ENCODE data around the gene COX5A. TPM values are rescaled to one million over a fixed set of nuclear protein-coding genes. Genes with fewer than 3 reads are reported as not detected.
"Not testable (repeated sequence)": the region's sequence is repeated elsewhere in the genome, so short reads cannot be mapped to it uniquely, and the experiment has no call there.

Gene COX5A
- total and polyA plus RNA-seq, 7 donors, result 73.7 to 1,227 (median 124) TPM

DNA sequence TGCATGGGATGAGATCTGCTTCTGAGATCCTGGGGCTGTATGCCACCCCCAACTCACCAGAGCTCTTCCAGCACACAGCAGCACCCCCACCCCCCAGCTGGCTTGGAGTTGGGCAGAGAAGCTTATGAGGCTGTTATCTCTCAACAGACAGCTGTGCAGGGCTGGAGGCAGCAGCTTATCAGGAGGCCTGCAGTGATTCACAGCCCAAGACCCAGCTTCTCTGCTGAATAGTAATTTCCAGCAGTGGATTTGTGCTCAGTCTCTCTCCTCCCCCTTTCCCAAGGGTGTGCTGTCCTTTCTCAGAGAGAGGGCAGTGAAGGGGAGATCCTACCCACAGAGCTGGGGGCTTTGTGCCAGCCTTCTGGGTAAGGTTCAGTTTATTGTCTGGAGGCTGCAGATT lies 16.6 kb upstream of the COX5A start:
- no peaks in the 10 kb centered on the region for H3K9me3 ChIP-seq
- intact Hi-C loops (cut with DNase I), result loop anchor here (5.0 to 10.0 kb wide), 3 partner anchors 52 to 580 kb away; no protein-coding TSS in a partner anchor
- peaks cover 20 to 54% (median 24%) of the 10 kb centered on the region in 3 donors for H3K27me3 ChIP-seq
- TF ChIP-seq CTCF (IDR thresholded peaks at IDR 0.05), result no peak
- TF ChIP-seq POLR2AphosphoS5 (IDR thresholded peaks at IDR 0.05), result no peak
- no peak for TF ChIP-seq POLR2A (IDR thresholded peaks at IDR 0.05)
- TF ChIP-seq EP300 (IDR thresholded peaks at IDR 0.05), result no peak
- H3K4me1 ChIP-seq, result peaks cover 0 to 53% (median 40%) of the 10 kb centered on the region in 4 donors
- peak overlapping the region in 1 of 4 donors; percentile 59 for H3K4me3 ChIP-seq
- H3K27ac ChIP-seq, result no peak overlapping the region
- no peaks in the 10 kb centered on the region for H3K36me3 ChIP-seq
- no peak for DNase-seq

GRCh38 chr15:74951006-74951405 lies 13.1 kb upstream of the COX5A start:
- Histone ChIP-seq H3K36me3 (no peaks in the 10 kb centered on the region), H3K27me3 (peaks cover 0 to 27% (median 0%) of the 10 kb centered on the region in 3 donors), H3K27ac (no peak overlapping the region), H3K4me1 (peaks cover 0 to 18% (median 10%) of the 10 kb centered on the region in 4 donors), H3K9me3 (no peaks in the 10 kb centered on the region), H3K4me3 (no peak overlapping the region)
- 61 to 72% methylated on average over 3 of the region's 3 CpGs for WGBS, 2 donors
- TF ChIP-seq EP300 (IDR thresholded peaks at IDR 0.05) (no peak), POLR2A (IDR thresholded peaks at IDR 0.05) (no peak), POLR2AphosphoS5 (IDR thresholded peaks at IDR 0.05) (no peak), CTCF (IDR thresholded peaks at IDR 0.05) (no peak)
- intact Hi-C loops (cut with DNase I), result loop anchor here (5.0 to 10.0 kb wide), 3 partner anchors 49 to 576 kb away; no protein-coding TSS in a partner anchor
- no peak for DNase-seq

DNA sequence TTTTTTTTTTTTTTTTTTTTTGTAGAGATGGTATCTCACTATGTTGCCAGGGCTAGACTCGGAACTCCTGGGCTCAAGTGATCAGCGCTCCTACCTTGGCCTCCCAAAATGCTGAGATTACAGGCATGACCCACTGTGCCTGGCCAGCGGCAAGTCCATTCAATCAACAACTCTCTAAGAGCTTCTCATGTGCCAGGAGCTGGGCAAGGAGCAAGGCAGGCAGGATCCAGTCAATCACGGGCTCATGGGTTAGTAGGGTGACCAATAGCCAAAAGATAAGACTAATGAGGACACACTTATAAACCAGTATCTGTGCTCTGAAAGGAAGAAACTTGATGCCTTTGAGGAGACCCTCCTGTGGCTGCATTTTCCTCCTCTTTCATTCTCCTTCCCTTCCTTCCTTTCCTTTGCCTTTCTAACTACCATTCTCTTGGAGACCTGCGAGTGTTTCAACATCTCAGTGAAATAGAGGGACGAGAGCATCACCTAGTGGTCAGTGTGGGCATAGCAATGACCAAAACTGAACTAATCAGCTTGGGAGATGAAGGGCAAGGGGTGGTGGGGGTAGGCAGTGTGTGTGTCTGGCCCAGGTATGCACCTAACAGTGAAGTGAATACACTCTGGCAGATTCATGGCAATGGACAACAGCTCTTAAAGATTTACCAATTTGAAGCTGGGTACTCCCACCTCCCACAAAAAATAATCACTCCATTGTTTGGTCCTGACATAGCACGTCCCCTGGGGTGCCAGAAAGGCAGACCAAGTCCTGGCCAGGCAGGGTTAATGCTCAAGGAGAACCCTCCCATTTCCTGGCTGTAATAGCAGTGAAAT lies 12.4 kb upstream of the COX5A start:
- peak; percentile 99 to 100 (median 99) for TF ChIP-seq CTCF (IDR thresholded peaks at IDR 0.05)
- TF ChIP-seq POLR2A (IDR thresholded peaks at IDR 0.05), result no peak
- H3K27ac ChIP-seq, result no peak overlapping the region
- H3K9me3 ChIP-seq, result no peaks in the 10 kb centered on the region
- no peaks in the 10 kb centered on the region for H3K36me3 ChIP-seq
- intact Hi-C loops (cut with DNase I), result loop anchor here (1.0 to 10.0 kb wide), 4 partner anchors 48 to 575 kb away; no protein-coding TSS in a partner anchor
- peaks cover 0 to 23% (median 0%) of the 10 kb centered on the region in 3 donors for H3K27me3 ChIP-seq
- peaks cover 0 to 11% (median 3%) of the 10 kb centered on the region in 4 donors for H3K4me1 ChIP-seq
- peak; percentile 85 for DNase-seq
- H3K4me3 ChIP-seq, result no peak overlapping the region
- WGBS, 2 donors, result 49 to 58% methylated on average over 7 of the region's 7 CpGs

DNA sequence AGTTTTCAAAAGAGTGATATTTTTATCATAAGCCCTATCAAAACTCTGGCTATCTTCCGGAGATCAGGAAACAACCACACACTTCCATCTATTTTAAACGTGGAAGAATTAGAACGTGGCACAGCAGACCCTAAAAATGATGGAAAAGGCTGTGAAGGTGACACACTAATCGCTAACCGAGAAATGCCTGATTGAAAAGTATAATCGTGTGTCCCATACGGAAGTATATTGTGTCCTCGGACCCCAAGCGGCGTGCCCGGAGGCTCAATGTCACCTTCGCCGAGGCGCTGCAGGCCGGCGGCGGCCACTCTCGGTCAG lies 642 bp downstream of the COX5A start:
- no peaks in the 10 kb centered on the region for H3K36me3 ChIP-seq
- DNase-seq, result no peak
- intact Hi-C loops (cut with DNase I), result loop anchor here (10.0 kb wide), 1 partner anchor 392 kb away; the partner anchor contains the start of gene ARID3B
- 0 to 1% methylated on average over 18 of the region's 18 CpGs for WGBS, 2 donors
- H3K4me1 ChIP-seq, result peaks cover 2 to 39% (median 28%) of the 10 kb centered on the region in 4 donors
- peak overlapping the region; percentile 91 to 97 (median 96) for H3K27ac ChIP-seq
- H3K4me3 ChIP-seq, result peak overlapping the region; percentile 84 to 95 (median 92)
- H3K9me3 ChIP-seq, result no peaks in the 10 kb centered on the region
- TF ChIP-seq EP300 (IDR thresholded peaks at IDR 0.05), result no peak
- no peak for TF ChIP-seq POLR2AphosphoS5 (IDR thresholded peaks at IDR 0.05)
- no peak for TF ChIP-seq POLR2A (IDR thresholded peaks at IDR 0.05)
- no peak for TF ChIP-seq CTCF (IDR thresholded peaks at IDR 0.05)
- H3K27me3 ChIP-seq, result no peaks in the 10 kb centered on the region

DNA sequence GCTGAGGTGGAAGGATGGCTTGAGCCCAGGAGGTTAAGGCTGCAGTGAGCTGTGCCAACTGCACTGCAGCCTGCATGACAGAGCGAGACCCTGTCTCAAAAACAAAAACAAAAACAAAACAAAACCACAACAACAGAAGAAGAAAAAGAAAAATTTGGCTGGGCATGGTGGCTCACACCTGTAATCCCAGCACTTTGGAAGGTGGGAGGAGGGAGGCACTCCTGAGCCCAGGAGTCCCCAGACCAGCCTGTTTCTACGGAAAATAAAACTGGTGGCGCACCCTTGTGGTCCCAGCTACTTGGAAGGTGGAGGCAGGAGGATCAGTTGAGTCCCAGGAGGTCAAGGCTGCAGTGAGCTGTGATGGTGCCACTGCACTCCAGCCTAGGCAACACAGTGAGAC lies 2.7 kb downstream of the COX5A start:
- peaks cover 0 to 11% (median 0%) of the 10 kb centered on the region in 4 donors for H3K36me3 ChIP-seq
- H3K27me3 ChIP-seq, result not testable (repeated sequence)

More for the DNA sequence above, 2.7 kb downstream of the COX5A start:
- peak; percentile 39 for DNase-seq
- H3K4me1 ChIP-seq, result peaks cover 2 to 39% (median 28%) of the 10 kb centered on the region in 4 donors
- H3K9me3 ChIP-seq, H3K27ac ChIP-seq, H3K4me3 ChIP-seq: not testable (repeated sequence)
- intact Hi-C loops (cut with DNase I), result loop anchor here (10.0 kb wide), 1 partner anchor 390 kb away; the partner anchor contains the start of gene ARID3B
- WGBS, 2 donors, result 20 to 74% methylated on average over 3 of the region's 3 CpGs
